Erythroblast (primary cell): ENCODE data around the gene TGFA.

ENCODE experiments used
- DNase-seq, 2 experiments: peaks; one replicate each; lab custom pipeline; 2025; lab: John Stamatoyannopoulos, UW
- GATA1 ChIP-seq: IDR thresholded peaks from 2 replicates; pipeline ENCODE4 v1.6.1; 2011; ENCODE audit warnings: low read depth, mild to moderate bottlenecking, control low read depth, low read length, moderate library complexity
- POLR2A ChIP-seq: IDR thresholded peaks from 2 replicates; pipeline ENCODE4 v1.6.1; 2011; ENCODE audit warnings: mild to moderate bottlenecking, low read length

TGFA gene

GRCh38 chr2:70553584-70554337 is at the start of gene TGFA:
TGFA (minus strand) TSS chr2:70553826; CDS start chr2:70553767, 59 bp downstream.
- TF ChIP-seq POLR2A (no peak), GATA1 (no peak)
- peak; percentile 43 to 50 for DNase-seq

GRCh38 chr2:70603066-70603465 is 49.4 kb upstream of the TGFA start:
- TF ChIP-seq GATA1 = no peak
- DNase-seq = no peak

GRCh38 chr2:70598197-70598596 is 44.6 kb upstream of the TGFA start:
- TF ChIP-seq POLR2A = no peak
- TF ChIP-seq GATA1 = no peak
- no peak for DNase-seq

- DNase-seq = no peak
- TF ChIP-seq POLR2A = no peak
- no peak for TF ChIP-seq GATA1
These were observed 43.1 kb upstream of the TGFA start for GRCh38 chr2:70596739-70597138.

- DNase-seq = peak in 1 of 2 experiments; percentile 14
- TF ChIP-seq GATA1 (no peak), POLR2A (no peak)
These were observed 42.7 kb upstream of the TGFA start for GRCh38 chr2:70596293-70596692.

- no peak for DNase-seq
- TF ChIP-seq GATA1 = no peak
- TF ChIP-seq POLR2A = no peak
These were observed 29.5 kb upstream of the TGFA start for GRCh38 chr2:70583091-70583490.

- TF ChIP-seq GATA1 (no peak), POLR2A (no peak)
- DNase-seq = no peak
These were observed 26.7 kb upstream of the TGFA start for GRCh38 chr2:70580352-70580751.

- TF ChIP-seq POLR2A (no peak), GATA1 (no peak)
- DNase-seq = no peak
These were observed 21.0 kb upstream of the TGFA start for GRCh38 chr2:70574618-70575017.

- DNase-seq = no peak
- no peak for TF ChIP-seq POLR2A
- TF ChIP-seq GATA1 = no peak
These were observed 20.5 kb upstream of the TGFA start for GRCh38 chr2:70574109-70574508.

- TF ChIP-seq POLR2A (no peak), GATA1 (no peak)
These were observed 16.5 kb upstream of the TGFA start for GRCh38 chr2:70570041-70570661.

GRCh38 chr2:70569559-70569958 is 15.9 kb upstream of the TGFA start:
- DNase-seq = no peak
- TF ChIP-seq GATA1 (no peak), POLR2A (no peak)

More at GRCh38 chr2:70570041-70570661, 16.5 kb upstream of the TGFA start:
- no peak for DNase-seq

- no peak for TF ChIP-seq GATA1
- no peak for TF ChIP-seq POLR2A
- no peak for DNase-seq
These were observed 13.3 kb upstream of the TGFA start for GRCh38 chr2:70566906-70567305.

- no peak for DNase-seq
- TF ChIP-seq GATA1 (no peak), POLR2A (no peak)
These were observed 12.8 kb upstream of the TGFA start for GRCh38 chr2:70566464-70566863.

- DNase-seq = no peak
These were observed 11.6 kb upstream of the TGFA start for GRCh38 chr2:70565039-70565731.

More at GRCh38 chr2:70565039-70565731, 11.6 kb upstream of the TGFA start:
- no peak for TF ChIP-seq POLR2A
- no peak for TF ChIP-seq GATA1
